ENCODE results near the gene SNAP29.
"Not testable (repeated sequence)": the region's sequence is repeated elsewhere in the genome, so short reads cannot be mapped to it uniquely, and the experiment has no call there.

Gene SNAP29

DNA sequence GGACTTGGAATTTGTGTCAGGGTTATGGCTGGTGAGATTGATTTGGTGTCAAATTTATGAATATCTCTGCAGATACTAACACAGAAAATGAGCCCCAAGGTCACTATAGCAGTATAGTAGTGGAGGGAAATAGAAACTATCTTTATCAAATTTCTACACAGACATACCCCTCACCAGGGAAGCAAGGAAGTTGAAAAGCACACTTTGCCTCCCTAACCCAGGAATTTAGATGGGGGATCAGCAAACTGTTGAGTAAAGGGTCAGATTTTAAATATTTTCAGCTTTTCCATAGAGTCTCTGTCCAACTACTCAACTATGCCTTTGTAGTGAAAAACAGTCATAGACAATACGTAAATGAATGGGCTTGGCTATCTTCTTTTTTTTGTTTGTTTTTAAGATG lies 71.2 kb downstream of the SNAP29 start:
- in situ Hi-C loops (cut with MboI; ENCODE audit: low sequenced_read_pairs, unreplicated experiment): no loop called here
- DNase-seq (ENCODE audit: low spot score): no peak
- TF ChIP-seq, protein P1, sequence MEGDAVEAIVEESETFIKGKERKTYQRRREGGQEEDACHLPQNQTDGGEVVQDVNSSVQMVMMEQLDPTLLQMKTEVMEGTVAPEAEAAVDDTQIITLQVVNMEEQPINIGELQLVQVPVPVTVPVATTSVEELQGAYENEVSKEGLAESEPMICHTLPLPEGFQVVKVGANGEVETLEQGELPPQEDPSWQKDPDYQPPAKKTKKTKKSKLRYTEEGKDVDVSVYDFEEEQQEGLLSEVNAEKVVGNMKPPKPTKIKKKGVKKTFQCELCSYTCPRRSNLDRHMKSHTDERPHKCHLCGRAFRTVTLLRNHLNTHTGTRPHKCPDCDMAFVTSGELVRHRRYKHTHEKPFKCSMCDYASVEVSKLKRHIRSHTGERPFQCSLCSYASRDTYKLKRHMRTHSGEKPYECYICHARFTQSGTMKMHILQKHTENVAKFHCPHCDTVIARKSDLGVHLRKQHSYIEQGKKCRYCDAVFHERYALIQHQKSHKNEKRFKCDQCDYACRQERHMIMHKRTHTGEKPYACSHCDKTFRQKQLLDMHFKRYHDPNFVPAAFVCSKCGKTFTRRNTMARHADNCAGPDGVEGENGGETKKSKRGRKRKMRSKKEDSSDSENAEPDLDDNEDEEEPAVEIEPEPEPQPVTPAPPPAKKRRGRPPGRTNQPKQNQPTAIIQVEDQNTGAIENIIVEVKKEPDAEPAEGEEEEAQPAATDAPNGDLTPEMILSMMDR (IDR thresholded peaks at IDR 0.05; ENCODE audit: borderline replicate concordance, control extremely low read depth, extremely low read depth, insufficient read depth, missing control alignments): no peak

DNA sequence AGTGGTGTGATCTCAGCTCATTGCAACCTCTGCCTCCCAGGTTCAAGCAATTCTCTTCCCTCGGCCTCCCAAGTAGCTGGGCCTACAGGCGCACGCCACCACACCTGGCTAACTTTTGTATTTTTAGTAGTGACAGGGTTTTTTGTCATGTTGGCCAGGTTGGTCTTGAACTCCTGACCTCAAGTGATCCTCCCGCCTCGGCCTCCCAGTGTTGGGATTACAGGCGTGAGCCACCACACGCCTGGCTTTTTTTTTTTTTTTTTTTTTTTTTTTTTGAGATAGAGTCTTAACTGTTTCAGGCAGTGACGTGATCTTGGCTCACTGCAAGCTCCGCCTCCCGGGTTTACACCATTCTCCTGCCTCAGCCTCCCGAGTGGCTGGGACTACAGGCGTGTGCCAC lies 71.6 kb downstream of the SNAP29 start:
- in situ Hi-C loops (cut with MboI; ENCODE audit: low sequenced_read_pairs, unreplicated experiment): not testable (repeated sequence)

DNA sequence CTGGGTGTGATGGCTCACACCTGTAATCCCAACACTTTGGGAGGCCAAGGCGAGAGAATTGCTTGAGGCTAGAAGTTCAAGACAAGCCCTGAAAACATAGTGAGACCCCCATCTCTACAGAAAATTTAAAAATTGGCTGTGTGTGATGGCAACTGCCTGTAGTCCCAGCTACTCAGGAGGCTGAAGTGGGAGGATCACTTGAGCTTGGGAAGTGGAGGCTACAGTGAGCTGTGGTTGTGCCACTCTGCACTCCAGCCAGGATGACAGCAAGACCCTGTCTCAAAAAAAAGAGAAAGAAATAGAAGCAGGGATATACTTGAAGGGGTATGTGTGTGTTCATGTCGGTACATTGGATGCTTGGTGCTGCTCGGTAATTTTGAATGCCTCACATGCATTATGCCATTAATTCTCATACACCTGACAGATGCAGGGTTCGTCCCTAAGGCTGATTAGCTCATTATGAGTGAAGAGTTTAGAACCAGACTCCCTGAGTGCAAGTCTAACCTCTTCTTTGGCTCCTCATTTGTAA lies 72.4 kb downstream of the SNAP29 start:
- TF ChIP-seq, protein P1 (IDR thresholded peaks at IDR 0.05; ENCODE audit: borderline replicate concordance, control extremely low read depth, extremely low read depth, insufficient read depth, missing control alignments): no peak
- in situ Hi-C loops (cut with MboI; ENCODE audit: low sequenced_read_pairs, unreplicated experiment): no loop called here
- no peak for DNase-seq (ENCODE audit: low spot score)

More for the DNA sequence above, 71.6 kb downstream of the SNAP29 start:
- DNase-seq (ENCODE audit: low spot score): not testable (repeated sequence)

DNA sequence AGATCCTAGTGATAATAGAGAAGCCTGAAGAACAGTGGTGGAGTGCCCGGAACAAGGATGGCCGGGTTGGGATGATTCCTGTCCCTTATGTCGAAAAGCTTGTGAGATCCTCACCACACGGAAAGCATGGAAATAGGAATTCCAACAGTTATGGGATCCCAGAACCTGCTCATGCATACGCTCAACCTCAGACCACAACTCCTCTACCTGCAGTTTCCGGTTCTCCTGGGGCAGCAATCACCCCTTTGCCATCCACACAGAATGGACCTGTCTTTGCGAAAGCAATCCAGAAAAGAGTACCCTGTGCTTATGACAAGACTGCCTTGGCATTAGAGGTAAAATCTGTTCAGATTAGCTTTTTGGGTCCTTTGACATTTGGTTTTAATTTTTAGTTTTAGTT lies 75.1 kb downstream of the SNAP29 start:
- TF ChIP-seq, protein P1 (IDR thresholded peaks at IDR 0.05; ENCODE audit: borderline replicate concordance, control extremely low read depth, extremely low read depth, insufficient read depth, missing control alignments): no peak
- in situ Hi-C loops (cut with MboI; ENCODE audit: low sequenced_read_pairs, unreplicated experiment): no loop called here
- DNase-seq (ENCODE audit: low spot score): no peak

DNA sequence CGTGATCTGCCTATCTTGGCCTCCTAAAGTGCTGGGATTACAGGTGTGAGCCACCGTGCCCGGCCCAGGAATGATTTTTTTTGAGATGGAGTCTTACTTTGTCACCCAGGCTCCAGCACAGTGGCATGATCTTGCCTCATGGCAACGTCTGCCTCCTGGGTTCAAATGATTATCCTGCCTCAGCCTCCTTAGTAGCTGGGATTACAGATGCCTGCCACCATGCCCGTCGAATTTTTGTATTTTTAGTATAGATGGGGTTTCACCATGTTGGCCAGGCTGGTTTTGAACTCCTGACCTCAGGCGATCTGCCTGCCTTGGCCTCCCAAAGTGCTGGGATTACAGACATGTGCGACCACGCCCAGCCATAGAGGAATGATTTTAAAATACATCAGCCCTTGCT lies 76.2 kb downstream of the SNAP29 start:
- DNase-seq (ENCODE audit: low spot score); in situ Hi-C loops (cut with MboI; ENCODE audit: low sequenced_read_pairs, unreplicated experiment): not testable (repeated sequence)

DNA sequence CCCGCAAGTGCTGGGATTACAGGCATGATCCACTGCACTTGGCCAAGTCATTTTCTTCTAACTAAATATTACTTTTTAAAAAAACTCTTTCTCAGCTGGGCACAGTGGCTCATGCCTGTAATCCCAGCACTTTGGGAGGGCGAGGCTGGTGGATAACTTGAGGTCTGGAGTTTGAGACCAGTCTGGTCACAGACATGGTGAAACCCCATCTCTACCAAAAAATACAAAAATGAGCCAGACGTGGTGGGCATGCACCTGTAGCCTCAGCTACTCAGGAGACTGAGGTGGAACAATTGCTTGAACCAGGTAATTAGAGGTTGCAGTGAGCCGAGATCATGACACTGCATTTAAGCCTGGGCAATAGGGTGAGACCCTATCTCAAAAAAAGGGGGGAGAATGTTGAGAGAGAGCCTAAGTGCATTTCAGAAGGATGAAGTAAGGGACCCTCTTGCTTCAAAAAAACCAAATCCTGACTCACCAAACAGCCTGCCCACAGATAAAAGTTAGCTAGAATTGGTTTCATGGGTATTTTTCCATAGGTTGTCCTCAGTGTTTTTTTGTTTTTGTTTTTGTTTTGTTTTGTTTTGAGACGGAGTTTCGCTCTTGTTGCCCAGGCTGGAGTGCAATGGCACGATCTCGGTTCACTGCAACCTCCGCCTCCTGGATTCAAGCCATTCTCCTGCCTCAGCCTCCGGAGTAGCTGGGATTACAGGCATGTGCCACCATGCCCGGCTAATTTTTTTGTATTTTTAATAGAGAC lies 77.2 kb downstream of the SNAP29 start:
- in situ Hi-C loops (cut with MboI; ENCODE audit: low sequenced_read_pairs, unreplicated experiment); DNase-seq (ENCODE audit: low spot score): not testable (repeated sequence)

DNA sequence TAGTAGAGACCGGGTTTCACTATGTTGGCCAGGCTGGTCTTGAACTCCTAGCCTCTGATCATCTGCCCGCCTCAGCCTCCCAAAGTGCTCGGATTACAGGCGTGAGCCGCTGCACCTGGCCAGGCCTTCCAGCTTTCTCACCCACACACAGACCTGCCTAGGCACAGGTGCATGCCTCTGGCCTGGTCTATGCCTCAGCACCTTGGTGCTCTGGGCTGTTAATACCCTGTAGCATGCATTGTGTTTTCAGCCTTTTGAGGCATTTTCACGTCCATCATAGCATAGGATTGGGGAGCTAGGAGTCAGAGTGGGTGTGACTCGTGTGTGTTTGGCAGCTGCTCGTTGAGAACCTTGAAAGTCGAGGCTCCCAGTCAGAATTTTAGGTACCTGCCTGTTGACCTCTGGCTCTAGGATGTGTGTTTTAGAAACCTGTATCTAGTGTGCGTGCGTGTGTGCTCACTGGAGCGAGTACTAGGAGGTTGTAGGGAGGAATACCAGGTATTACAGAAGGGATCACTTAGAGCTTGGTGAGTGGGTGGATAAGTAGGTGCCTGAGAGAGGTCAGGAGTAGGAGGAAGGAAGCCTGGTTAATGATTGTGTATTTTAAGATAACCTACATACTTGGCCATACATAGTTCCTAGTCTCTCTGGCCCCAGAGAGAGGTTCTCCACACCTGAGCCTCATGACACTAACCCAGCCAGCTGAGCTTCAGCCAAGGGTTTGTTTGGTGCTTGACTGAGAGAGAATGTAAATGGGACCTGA lies 78.4 kb downstream of the SNAP29 start:
- no peak for DNase-seq (ENCODE audit: low spot score)
- in situ Hi-C loops (cut with MboI; ENCODE audit: low sequenced_read_pairs, unreplicated experiment): no loop called here
- TF ChIP-seq, protein P1 (IDR thresholded peaks at IDR 0.05; ENCODE audit: borderline replicate concordance, control extremely low read depth, extremely low read depth, insufficient read depth, missing control alignments): no peak
